ENCODE results near the gene ADARB1.

Gene ADARB1

GRCh38 chr21:45097827-45098387 is 23.5 kb downstream of the ADARB1 start:
- TF ChIP-seq CTCF (IDR thresholded peaks at IDR 0.05; ENCODE audit: low read length, missing control alignments) = no peak
- no peak for DNase-seq (ENCODE audit: low read depth)
- no peak overlapping the region for H3K4me3 ChIP-seq (replicated peaks; ENCODE audit: low read depth, low read length)

GRCh38 chr21:45098867-45099266 is 24.5 kb downstream of the ADARB1 start:
- TF ChIP-seq CTCF (IDR thresholded peaks at IDR 0.05; ENCODE audit: low read length, missing control alignments) = peak; percentile 53
- no peak overlapping the region for H3K4me3 ChIP-seq (replicated peaks; ENCODE audit: low read depth, low read length)
- DNase-seq (ENCODE audit: low read depth) = peak; percentile 36

GRCh38 chr21:45099571-45099970 is 25.2 kb downstream of the ADARB1 start:
- no peak for TF ChIP-seq CTCF (IDR thresholded peaks at IDR 0.05; ENCODE audit: low read length, missing control alignments)
- no peak overlapping the region for H3K4me3 ChIP-seq (replicated peaks; ENCODE audit: low read depth, low read length)
- DNase-seq (ENCODE audit: low read depth) = no peak

GRCh38 chr21:45100866-45101265 is 26.5 kb downstream of the ADARB1 start:
- no peak overlapping the region for H3K4me3 ChIP-seq (replicated peaks; ENCODE audit: low read depth, low read length)
- no peak for TF ChIP-seq CTCF (IDR thresholded peaks at IDR 0.05; ENCODE audit: low read length, missing control alignments)
- DNase-seq (ENCODE audit: low read depth) = no peak

GRCh38 chr21:45102391-45102932 is 28.1 kb downstream of the ADARB1 start:
- H3K4me3 ChIP-seq (replicated peaks; ENCODE audit: low read depth, low read length) = no peak overlapping the region
- TF ChIP-seq CTCF (IDR thresholded peaks at IDR 0.05; ENCODE audit: low read length, missing control alignments) = peak; percentile 38
- DNase-seq (ENCODE audit: low read depth) = peak; percentile 76

GRCh38 chr21:45103971-45104520 is 29.7 kb downstream of the ADARB1 start:
- no peak for DNase-seq (ENCODE audit: low read depth)
- TF ChIP-seq CTCF (IDR thresholded peaks at IDR 0.05; ENCODE audit: low read length, missing control alignments) = no peak
- no peak overlapping the region for H3K4me3 ChIP-seq (replicated peaks; ENCODE audit: low read depth, low read length)

GRCh38 chr21:45104560-45104959 is 30.2 kb downstream of the ADARB1 start:
- DNase-seq (ENCODE audit: low read depth) = peak; percentile 29
- TF ChIP-seq CTCF (IDR thresholded peaks at IDR 0.05; ENCODE audit: low read length, missing control alignments) = no peak

More at GRCh38 chr21:45104560-45104959, 30.2 kb downstream of the ADARB1 start:
- H3K4me3 ChIP-seq (replicated peaks; ENCODE audit: low read depth, low read length) = no peak overlapping the region
